CD14-positive monocyte (primary cell): ENCODE results near the gene TUSC1. TPM values are rescaled to one million over a fixed set of nuclear protein-coding genes. Genes with fewer than 3 reads are reported as not detected.

Source experiments
- DNase-seq, 3 donors: peaks; one replicate each; pipeline ENCODE4 v3.0.0-alpha.2; 2011 to 2022
- H2AFZ ChIP-seq: 2 replicates; pipeline ENCODE4 v1.6.0; 2012; ENCODE audit warnings: mild to moderate bottlenecking, low read depth, low read length, inconsistent platforms; ENCODE audit not compliant: insufficient read depth, poor library complexity, severe bottlenecking
- H3K27ac ChIP-seq, 2 donors: 1 replicate in 1 of 2; 2 replicates in 1 of 2; pipeline ENCODE4 v1.5.1; 2012 to 2013; ENCODE audit warnings: low read length in 2 of 2, control low read depth in 1 of 2, inconsistent platforms in 1 of 2, low read depth in 1 of 2, mild to moderate bottlenecking in 1 of 2
- H3K27me3 ChIP-seq, 2 donors: one replicate each; pipeline versions ENCODE4 v1.6.0 to v1.6.1; 2011 to 2013; ENCODE audit warnings: low read length in 2 of 2; ENCODE audit not compliant: control insufficient read depth in 2 of 2, insufficient read depth in 2 of 2
- H3K36me3 ChIP-seq, 2 donors: replicated peaks in 1 of 2; 1 replicate in 1 of 2; 2 replicates in 1 of 2; pipeline versions ENCODE4 v1.5.1 to v1.6.1; 2012 to 2013; ENCODE audit warnings: low read length in 2 of 2, control low read depth in 1 of 2, inconsistent platforms in 1 of 2, mild to moderate bottlenecking in 1 of 2; ENCODE audit not compliant: insufficient read depth in 2 of 2, control insufficient read depth in 1 of 2
- H3K4me1 ChIP-seq, 2 donors: 1 replicate in 1 of 2; 2 replicates in 1 of 2; pipeline versions ENCODE4 v1.5.1 to v1.6.1; 2012 to 2013; ENCODE audit warnings: low read length in 2 of 2, control low read depth in 1 of 2, inconsistent platforms in 1 of 2, mild to moderate bottlenecking in 1 of 2, moderate library complexity in 1 of 2; ENCODE audit not compliant: insufficient read depth in 2 of 2, control insufficient read depth in 1 of 2
- H3K4me2 ChIP-seq: replicated peaks from 2 replicates; pipeline ENCODE3; 2012; ENCODE audit warnings: low read length, moderate library complexity, mild to moderate bottlenecking; ENCODE audit not compliant: poor library complexity, severe bottlenecking; ENCODE audit errors: extremely low read depth
- H3K4me3 ChIP-seq, 3 experiments: fragments of 200-600 bp in 1 of 3; sonication (generic) in 1 of 3; replicated peaks in 1 of 3; 1 replicate in 2 of 3; 2 replicates in 1 of 3; pipeline ENCODE4 v1.5.1; 2011 to 2013; ENCODE audit warnings: low read length in 3 of 3, mild to moderate bottlenecking in 3 of 3, control low read depth in 2 of 3, low read depth in 2 of 3, inconsistent platforms in 1 of 3, moderate library complexity in 1 of 3
- H3K79me2 ChIP-seq: 2 replicates; pipeline ENCODE4 v1.6.0; 2012; ENCODE audit warnings: mild to moderate bottlenecking, control low read depth, inconsistent platforms, low read length, moderate library complexity; ENCODE audit not compliant: insufficient read depth
- H3K9ac ChIP-seq: 2 replicates; pipeline ENCODE4 v1.6.0; 2017; ENCODE audit warnings: low read length, mild to moderate bottlenecking; ENCODE audit not compliant: insufficient read depth, poor library complexity, severe bottlenecking
- H3K9me3 ChIP-seq, 2 donors: replicated peaks in 1 of 2; 1 replicate in 1 of 2; 2 replicates in 1 of 2; pipeline versions ENCODE4 v1.5.1 to v1.6.1; 2012 to 2013; ENCODE audit warnings: low read length in 2 of 2, control low read depth in 1 of 2; ENCODE audit not compliant: control insufficient read depth in 1 of 2, insufficient read depth in 1 of 2
- H4K20me1 ChIP-seq: 2 replicates; pipeline ENCODE4 v1.6.0; 2012; ENCODE audit warnings: mild to moderate bottlenecking, low read length, control low read depth, moderate library complexity; ENCODE audit not compliant: insufficient read depth
- H3K27ac Mint-ChIP-seq, 7 donors: one replicate each; pipeline ENCODE4 v1.8.0; 2020; ENCODE audit warnings: mild to moderate bottlenecking in 7 of 7, mixed read lengths in 7 of 7, moderate library complexity in 6 of 7, inconsistent platforms in 2 of 7
- H3K27me3 Mint-ChIP-seq, 3 donors: one replicate each; pipeline ENCODE4 v1.8.0; 2021 to 2022; ENCODE audit warnings: low read depth in 3 of 3, mild to moderate bottlenecking in 3 of 3, mixed read lengths in 3 of 3, moderate library complexity in 3 of 3, inconsistent platforms in 1 of 3
- H3K36me3 Mint-ChIP-seq, 2 donors: one replicate each; pipeline ENCODE4 v1.8.0; 2020; ENCODE audit warnings: mixed read lengths in 2 of 2, inconsistent platforms in 1 of 2, mild to moderate bottlenecking in 1 of 2
- H3K4me1 Mint-ChIP-seq: one replicate; pipeline ENCODE4 v1.8.0; 2020; ENCODE audit warnings: mild to moderate bottlenecking, mixed read lengths
- H3K4me3 Mint-ChIP-seq, 2 donors: one replicate each; pipeline ENCODE4 v1.8.0; 2020; ENCODE audit warnings: mild to moderate bottlenecking in 2 of 2, mixed read lengths in 2 of 2, moderate library complexity in 1 of 2
- H3K9me3 Mint-ChIP-seq, 7 donors: one replicate each; pipeline ENCODE4 v1.8.0; 2020 to 2022; ENCODE audit warnings: mixed read lengths in 7 of 7, mild to moderate bottlenecking in 6 of 7, moderate library complexity in 6 of 7, inconsistent platforms in 2 of 7
- WGBS: methylation state at CpG from one replicate; pipeline ENCODE4 v1.1.5; 2013; ENCODE audit warnings: missing lambda C conversion rate; ENCODE audit not compliant: insufficient coverage; 5-methylcytosine and 5-hydroxymethylcytosine counted together
- intact Hi-C, 2 donors: fragments of 100-400 bp; cut with micrococcal nuclease; formaldehyde crosslinking; loops; one replicate each; pipeline versions ENCODE4 v1.15.0 to v1.15.1; 2023
- polyA plus RNA-seq, 3 donors: library from polyadenylated mRNA; depleted of rRNA in 1 of 3; unstranded in 2 of 3; stranded (reverse) in 1 of 3; fragments of 300-500 nt in 2 of 3; fragments of >200 nt in 1 of 3; fragmentation: Illumina TruSeq in 2 of 3; gene quantifications; 1 replicate in 2 of 3; 2 replicates in 1 of 3; pipeline ENCODE4 v1.2.3, GENCODE V29; 2012 to 2021
- TF ChIP-seq, protein P1 (sequence below): fragments of 200-600 bp; IDR thresholded peaks from one replicate; pipeline ENCODE4 v1.8.0; 2022; ENCODE audit warnings: antibody characterized with exemption, mild to moderate bottlenecking

The TUSC1 gene
- polyA plus RNA-seq, 3 donors: 0.29 to 1.8 (median 0.87) TPM

GRCh38 chr9:25658571-25658970 lies 19.7 kb downstream of the TUSC1 start:
- DNase-seq: no peak
- no peak overlapping the region for H3K27ac ChIP-seq
- Mint-ChIP-seq H3K36me3 (no peaks in the 10 kb centered on the region), H3K4me3 (no peak overlapping the region), H3K4me1 (no peaks in the 10 kb centered on the region), H3K27me3 (peaks cover 0 to 2% (median 1%) of the 10 kb centered on the region in 3 donors), H3K27ac (no peak overlapping the region), H3K9me3 (peaks cover 0 to 4% (median 2%) of the 10 kb centered on the region in 7 donors)
- no peak overlapping the region for H3K4me3 ChIP-seq
- H3K4me1 ChIP-seq: no peaks in the 10 kb centered on the region
- no peaks in the 10 kb centered on the region for H3K79me2 ChIP-seq
- no peak overlapping the region for H3K4me2 ChIP-seq
- no peaks in the 10 kb centered on the region for H3K36me3 ChIP-seq
- TF ChIP-seq, protein P1, sequence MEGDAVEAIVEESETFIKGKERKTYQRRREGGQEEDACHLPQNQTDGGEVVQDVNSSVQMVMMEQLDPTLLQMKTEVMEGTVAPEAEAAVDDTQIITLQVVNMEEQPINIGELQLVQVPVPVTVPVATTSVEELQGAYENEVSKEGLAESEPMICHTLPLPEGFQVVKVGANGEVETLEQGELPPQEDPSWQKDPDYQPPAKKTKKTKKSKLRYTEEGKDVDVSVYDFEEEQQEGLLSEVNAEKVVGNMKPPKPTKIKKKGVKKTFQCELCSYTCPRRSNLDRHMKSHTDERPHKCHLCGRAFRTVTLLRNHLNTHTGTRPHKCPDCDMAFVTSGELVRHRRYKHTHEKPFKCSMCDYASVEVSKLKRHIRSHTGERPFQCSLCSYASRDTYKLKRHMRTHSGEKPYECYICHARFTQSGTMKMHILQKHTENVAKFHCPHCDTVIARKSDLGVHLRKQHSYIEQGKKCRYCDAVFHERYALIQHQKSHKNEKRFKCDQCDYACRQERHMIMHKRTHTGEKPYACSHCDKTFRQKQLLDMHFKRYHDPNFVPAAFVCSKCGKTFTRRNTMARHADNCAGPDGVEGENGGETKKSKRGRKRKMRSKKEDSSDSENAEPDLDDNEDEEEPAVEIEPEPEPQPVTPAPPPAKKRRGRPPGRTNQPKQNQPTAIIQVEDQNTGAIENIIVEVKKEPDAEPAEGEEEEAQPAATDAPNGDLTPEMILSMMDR: no peak
- intact Hi-C loops: no loop called here
- no peak overlapping the region for H2AFZ ChIP-seq
- WGBS: no CpG with 5 or more reads among the region's 2 CpGs
- no peaks in the 10 kb centered on the region for H3K9me3 ChIP-seq
- H3K27me3 ChIP-seq: no peaks in the 10 kb centered on the region
- no peak overlapping the region for H3K9ac ChIP-seq
- H4K20me1 ChIP-seq: no peaks in the 10 kb centered on the region

- no peaks in the 10 kb centered on the region for H4K20me1 ChIP-seq
- WGBS: no CpG with 5 or more reads among the region's 2 CpGs
- H3K79me2 ChIP-seq: no peaks in the 10 kb centered on the region
- no peak overlapping the region for H3K4me3 ChIP-seq
- H3K27me3 Mint-ChIP-seq: peaks cover 0 to 2% (median 1%) of the 10 kb centered on the region in 3 donors
- H2AFZ ChIP-seq: no peak overlapping the region
- H3K9ac ChIP-seq: no peak overlapping the region
- no peaks in the 10 kb centered on the region for H3K36me3 Mint-ChIP-seq
- intact Hi-C loops: no loop called here
- H3K4me1 ChIP-seq: no peaks in the 10 kb centered on the region
- no peak for DNase-seq
- H3K4me2 ChIP-seq: no peak overlapping the region
- no peaks in the 10 kb centered on the region for H3K36me3 ChIP-seq
- no peaks in the 10 kb centered on the region for H3K27me3 ChIP-seq
- H3K4me1 Mint-ChIP-seq: no peaks in the 10 kb centered on the region
- TF ChIP-seq, protein P1: no peak
- peaks cover 0 to 3% (median 0%) of the 10 kb centered on the region in 7 donors for H3K9me3 Mint-ChIP-seq
- H3K27ac Mint-ChIP-seq: no peak overlapping the region
- no peaks in the 10 kb centered on the region for H3K9me3 ChIP-seq
- no peak overlapping the region for H3K27ac ChIP-seq
- H3K4me3 Mint-ChIP-seq: no peak overlapping the region
These were observed 23.8 kb downstream of the TUSC1 start for GRCh38 chr9:25654417-25654816.
